NCI-H2029 (cell line): Measurements from ENCODE around the gene ANKRD23.
"Not testable (repeated sequence)": the region's sequence is repeated elsewhere in the genome, so short reads cannot be mapped to it uniquely, and the experiment has no call there.

Experiments
- DNase-seq: peaks from one replicate; lab custom pipeline; 2025; lab: John Stamatoyannopoulos, UW

ANKRD23 gene

GRCh38 chr2:96815326-96816126 is 28.3 kb downstream of the ANKRD23 start:
- DNase-seq: no peak

- no peak for DNase-seq
These were observed 30.2 kb downstream of the ANKRD23 start for GRCh38 chr2:96813656-96814055.

GRCh38 chr2:96811917-96812316 is 31.9 kb downstream of the ANKRD23 start:
- no peak for DNase-seq

- DNase-seq: no peak
These were observed 33.0 kb downstream of the ANKRD23 start for GRCh38 chr2:96810783-96811192.

GRCh38 chr2:96809951-96810782 is 33.7 kb downstream of the ANKRD23 start:
- no peak for DNase-seq

- no peak for DNase-seq
These were observed 34.5 kb downstream of the ANKRD23 start for GRCh38 chr2:96809216-96809882.

- no peak for DNase-seq
These were observed 35.5 kb downstream of the ANKRD23 start for GRCh38 chr2:96808176-96808837.

- no peak for DNase-seq
These were observed 36.7 kb downstream of the ANKRD23 start for GRCh38 chr2:96807127-96807471.

GRCh38 chr2:96806468-96807126 is 37.2 kb downstream of the ANKRD23 start:
- no peak for DNase-seq

GRCh38 chr2:96805946-96806345 is 37.9 kb downstream of the ANKRD23 start:
- not testable (repeated sequence) for DNase-seq

- no peak for DNase-seq
These were observed 38.8 kb downstream of the ANKRD23 start for GRCh38 chr2:96804986-96805385.

GRCh38 chr2:96802721-96803120 is 41.1 kb downstream of the ANKRD23 start:
- no peak for DNase-seq

GRCh38 chr2:96801786-96802595 is 41.8 kb downstream of the ANKRD23 start:
- no peak for DNase-seq

GRCh38 chr2:96801005-96801785 is 42.6 kb downstream of the ANKRD23 start:
- peak; percentile 63 for DNase-seq

- no peak for DNase-seq
These were observed 43.5 kb downstream of the ANKRD23 start for GRCh38 chr2:96800061-96801004.

- no peak for DNase-seq
These were observed 44.2 kb downstream of the ANKRD23 start for GRCh38 chr2:96799623-96799935.

GRCh38 chr2:96798733-96799622 is 44.8 kb downstream of the ANKRD23 start:
- DNase-seq: no peak

GRCh38 chr2:96797066-96797625 is 46.7 kb downstream of the ANKRD23 start:
- no peak for DNase-seq
